ENCODE results near the gene TC2N. TPM values are rescaled to one million over a fixed set of nuclear protein-coding genes. Genes with fewer than 3 reads are reported as not detected.

The TC2N gene
- polyA plus RNA-seq, 3 donors, result 0.24 to 0.55 TPM; not detected in 1

- H3K9ac ChIP-seq (ENCODE audit: insufficient read depth, low read length, poor library complexity, severe bottlenecking), result no peak overlapping the region
- H4K20me1 ChIP-seq (ENCODE audit: insufficient read depth, low read length), result no peaks in the 10 kb centered on the region
- no peaks in the 10 kb centered on the region for H3K27me3 ChIP-seq (ENCODE audit: control insufficient read depth in 2 of 2, insufficient read depth in 2 of 2, low read length in 2 of 2)
- no peaks in the 10 kb centered on the region for H3K4me1 ChIP-seq (ENCODE audit: control insufficient read depth in 1 of 2, insufficient read depth in 2 of 2, low read length in 2 of 2)
- H3K36me3 ChIP-seq (replicated peaks in 1 of 2; ENCODE audit: control insufficient read depth in 1 of 2, insufficient read depth in 2 of 2, low read length in 2 of 2), result no peaks in the 10 kb centered on the region
- no peaks in the 10 kb centered on the region for H3K79me2 ChIP-seq (ENCODE audit: insufficient read depth, low read length)
- no peak overlapping the region for H2AFZ ChIP-seq (ENCODE audit: insufficient read depth, low read depth, low read length, poor library complexity, severe bottlenecking)
- no peaks in the 10 kb centered on the region for H3K36me3 Mint-ChIP-seq
- H3K4me3 ChIP-seq (replicated peaks in 1 of 3; ENCODE audit: low read depth in 2 of 3, low read length in 3 of 3), result no peak overlapping the region
- no peaks in the 10 kb centered on the region for H3K4me1 Mint-ChIP-seq
- intact Hi-C loops (cut with micrococcal nuclease), result no loop called here
- no peak overlapping the region for H3K27ac ChIP-seq (ENCODE audit: low read depth in 1 of 2, low read length in 2 of 2)
- no peak overlapping the region for H3K4me2 ChIP-seq (replicated peaks; ENCODE audit: extremely low read depth, low read length, poor library complexity, severe bottlenecking)
- no peak overlapping the region for H3K4me3 Mint-ChIP-seq
- no peaks in the 10 kb centered on the region for H3K9me3 ChIP-seq (replicated peaks in 1 of 2; ENCODE audit: control insufficient read depth in 1 of 2, insufficient read depth in 1 of 2, low read length in 2 of 2)
- WGBS (ENCODE audit: insufficient coverage), result 100% methylated on average over 2 of the region's 2 CpGs
- peaks cover 0 to 3% (median 1%) of the 10 kb centered on the region in 7 donors for H3K9me3 Mint-ChIP-seq
- TF ChIP-seq CTCF (IDR thresholded peaks at IDR 0.05), result no peak
- H3K27ac Mint-ChIP-seq, result no peak overlapping the region
- H3K27me3 Mint-ChIP-seq (ENCODE audit: low read depth in 3 of 3), result peaks cover 0 to 4% (median 0%) of the 10 kb centered on the region in 3 donors
- no peak for DNase-seq
Measured at GRCh38 chr14:91731018-91731417, 136.3 kb downstream of the TC2N start.

- H3K4me1 ChIP-seq (ENCODE audit: control insufficient read depth in 1 of 2, insufficient read depth in 2 of 2, low read length in 2 of 2), result no peaks in the 10 kb centered on the region
- no peaks in the 10 kb centered on the region for H3K27me3 ChIP-seq (ENCODE audit: control insufficient read depth in 2 of 2, insufficient read depth in 2 of 2, low read length in 2 of 2)
- no peak overlapping the region for H2AFZ ChIP-seq (ENCODE audit: insufficient read depth, low read depth, low read length, poor library complexity, severe bottlenecking)
- H3K4me1 Mint-ChIP-seq, result no peaks in the 10 kb centered on the region
- 95% methylated on average over 2 of the region's 3 CpGs for WGBS (ENCODE audit: insufficient coverage)
- intact Hi-C loops (cut with micrococcal nuclease), result no loop called here
- no peak overlapping the region for H3K27ac ChIP-seq (ENCODE audit: low read depth in 1 of 2, low read length in 2 of 2)
- no peak overlapping the region for H3K4me2 ChIP-seq (replicated peaks; ENCODE audit: extremely low read depth, low read length, poor library complexity, severe bottlenecking)
- H4K20me1 ChIP-seq (ENCODE audit: insufficient read depth, low read length), result no peaks in the 10 kb centered on the region
- H3K4me3 ChIP-seq (replicated peaks in 1 of 3; ENCODE audit: low read depth in 2 of 3, low read length in 3 of 3), result no peak overlapping the region
- H3K36me3 ChIP-seq (replicated peaks in 1 of 2; ENCODE audit: control insufficient read depth in 1 of 2, insufficient read depth in 2 of 2, low read length in 2 of 2), result no peaks in the 10 kb centered on the region
- TF ChIP-seq CTCF (IDR thresholded peaks at IDR 0.05), result no peak
- DNase-seq, result no peak
- H3K27me3 Mint-ChIP-seq (ENCODE audit: low read depth in 3 of 3), result peaks cover 0 to 4% (median 0%) of the 10 kb centered on the region in 3 donors
- H3K9me3 Mint-ChIP-seq, result peaks cover 0 to 3% (median 0%) of the 10 kb centered on the region in 7 donors
- no peaks in the 10 kb centered on the region for H3K36me3 Mint-ChIP-seq
- H3K79me2 ChIP-seq (ENCODE audit: insufficient read depth, low read length), result no peaks in the 10 kb centered on the region
- no peak overlapping the region for H3K4me3 Mint-ChIP-seq
- no peaks in the 10 kb centered on the region for H3K9me3 ChIP-seq (replicated peaks in 1 of 2; ENCODE audit: control insufficient read depth in 1 of 2, insufficient read depth in 1 of 2, low read length in 2 of 2)
- H3K27ac Mint-ChIP-seq, result no peak overlapping the region
- no peak overlapping the region for H3K9ac ChIP-seq (ENCODE audit: insufficient read depth, low read length, poor library complexity, severe bottlenecking)
Measured at GRCh38 chr14:91729756-91730155, 137.6 kb downstream of the TC2N start.

Other genes starting within 250 kb of the TC2N start
- gene CATSPERB, start 135.4 kb downstream of the TC2N start, polyA plus RNA-seq, result not detected
- gene FBLN5, start 80.2 kb upstream of the TC2N start, polyA plus RNA-seq, result under 1 TPM in 1 of 3 donors, not detected in 2; 0.16 TPM
- 10 to 100 TPM in 2 of 3 donors, 1 to 10 TPM in 1; 6.1 to 15.6 (median 13.4) TPM for gene TRIP11, start 172.5 kb upstream of the TC2N start, polyA plus RNA-seq
- 10 to 100 TPM; 17.7 to 24.0 (median 18.5) TPM for gene ATXN3, start 239.0 kb upstream of the TC2N start, polyA plus RNA-seq